GM19467 (cell line): ENCODE results near the gene USP10.

ENCODE experiments used
- ATAC-seq: cut with Tn5 transposase; IDR thresholded peaks from one replicate; pipeline ENCODE4 v1.9.1; 2021; ENCODE audit warnings: mild to moderate bottlenecking, moderate library complexity; ENCODE audit not compliant: unreplicated experiment

USP10 gene

DNA sequence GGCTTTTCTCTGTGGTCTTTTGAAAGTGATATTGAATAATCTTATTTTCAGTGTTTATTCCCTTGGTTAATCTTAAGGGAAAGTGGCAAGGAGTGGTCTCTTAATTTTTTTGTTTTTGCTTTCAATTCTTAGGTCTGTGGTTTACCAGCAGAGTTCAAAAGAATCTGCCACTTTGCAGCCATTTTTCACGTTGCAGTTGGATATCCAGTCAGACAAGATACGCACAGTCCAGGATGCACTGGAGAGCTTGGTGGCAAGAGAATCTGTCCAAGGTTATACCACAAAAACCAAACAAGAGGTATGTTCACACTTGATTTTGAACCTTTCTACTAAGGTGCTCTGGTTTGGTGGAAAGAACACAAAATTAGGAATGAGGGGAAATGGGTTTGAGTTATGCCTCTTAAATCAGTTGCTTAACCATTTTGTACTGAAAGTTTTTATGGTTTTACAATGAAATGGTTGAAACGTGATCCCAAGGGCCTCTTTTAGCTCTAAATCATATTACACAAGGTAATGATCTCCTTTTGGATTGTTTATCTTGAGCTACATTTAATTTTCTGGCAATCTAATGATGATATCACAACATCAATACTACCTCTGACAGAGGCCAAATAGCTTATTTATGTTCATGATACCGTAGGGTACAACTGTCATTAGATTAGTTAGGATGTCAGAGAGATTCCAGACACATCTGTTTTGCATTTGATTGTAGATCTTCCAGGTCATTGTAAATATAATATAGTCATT, 68.4 kb downstream of the USP10 start:
- ATAC-seq: no peak

DNA sequence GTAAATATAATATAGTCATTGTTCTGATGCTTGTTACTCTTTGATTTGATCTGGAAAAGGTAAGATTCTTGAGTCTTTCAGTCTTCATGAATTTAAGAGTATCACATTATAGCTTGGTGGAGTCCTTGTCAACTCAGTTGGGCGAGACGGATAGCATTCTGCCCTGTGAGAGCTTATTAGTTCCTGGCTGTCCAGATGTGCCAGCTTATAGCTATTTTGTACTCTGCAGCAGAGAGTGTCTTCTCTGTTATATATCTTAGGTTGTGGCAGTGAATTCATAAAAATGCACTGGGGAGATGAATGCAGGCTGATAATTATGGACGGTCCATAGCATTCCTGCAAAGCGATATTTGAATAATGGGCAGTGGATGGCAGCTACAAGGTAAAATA, 69.0 kb downstream of the USP10 start:
- no peak for ATAC-seq

DNA sequence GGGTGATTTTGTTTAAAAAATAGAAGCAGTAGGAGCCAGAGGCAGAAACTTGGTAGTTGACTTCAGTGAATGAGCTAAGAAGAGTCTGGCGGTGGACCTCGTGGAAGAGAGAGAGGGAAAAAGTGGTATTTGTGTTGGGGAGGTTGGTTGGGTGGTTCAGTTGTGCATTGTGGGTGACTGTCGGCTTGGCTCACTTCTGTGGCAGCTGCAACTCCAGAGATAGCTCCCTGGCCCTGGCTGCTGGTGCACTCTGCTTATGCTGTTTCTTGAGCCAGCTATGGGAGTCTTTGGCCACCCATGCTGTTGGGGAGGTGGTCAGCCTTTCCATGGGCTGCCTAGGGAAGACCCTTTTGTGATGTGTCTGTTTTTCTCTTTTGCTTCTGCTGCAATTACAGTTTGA, 69.6 kb downstream of the USP10 start:
- no peak for ATAC-seq

DNA sequence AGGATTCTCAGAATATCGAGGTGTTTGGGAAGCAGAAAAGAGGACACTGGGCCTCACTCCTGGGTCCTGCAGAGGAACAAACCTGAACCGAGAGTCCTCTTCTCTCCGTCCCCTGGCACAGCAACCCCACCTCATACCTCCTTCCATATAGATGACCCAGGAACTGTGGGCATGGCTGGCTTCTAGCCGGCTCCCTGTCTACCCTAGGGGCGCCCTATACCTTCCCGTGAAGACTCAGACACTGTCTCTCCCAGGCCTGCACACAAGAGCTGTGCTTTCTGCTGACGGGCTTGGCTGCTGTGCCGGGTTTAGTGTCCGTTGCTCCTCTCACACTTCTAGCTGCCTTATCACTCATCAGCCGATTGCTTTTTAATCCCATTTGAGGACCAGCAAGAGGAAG, 73.5 kb downstream of the USP10 start:
- no peak for ATAC-seq

DNA sequence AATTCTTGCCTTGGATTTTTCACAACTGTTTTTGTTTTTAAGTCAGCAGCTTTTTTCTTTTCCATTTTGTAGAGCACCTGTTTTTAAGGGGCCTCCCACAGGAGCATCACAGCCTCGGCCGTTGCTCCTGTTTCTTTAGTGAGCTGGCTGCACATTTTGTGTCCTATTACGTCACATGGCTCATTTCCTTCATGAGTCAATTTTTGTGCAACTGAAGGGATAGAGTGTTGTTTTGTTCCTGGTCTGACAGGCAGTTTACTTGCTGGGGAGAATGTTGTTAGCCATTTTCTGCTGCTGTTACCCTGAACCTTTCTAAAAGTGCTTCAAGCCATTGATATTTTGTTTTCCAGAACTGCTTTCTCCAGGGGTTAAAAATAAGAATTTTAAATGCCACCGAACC, 75.0 kb downstream of the USP10 start:
- ATAC-seq: no peak

DNA sequence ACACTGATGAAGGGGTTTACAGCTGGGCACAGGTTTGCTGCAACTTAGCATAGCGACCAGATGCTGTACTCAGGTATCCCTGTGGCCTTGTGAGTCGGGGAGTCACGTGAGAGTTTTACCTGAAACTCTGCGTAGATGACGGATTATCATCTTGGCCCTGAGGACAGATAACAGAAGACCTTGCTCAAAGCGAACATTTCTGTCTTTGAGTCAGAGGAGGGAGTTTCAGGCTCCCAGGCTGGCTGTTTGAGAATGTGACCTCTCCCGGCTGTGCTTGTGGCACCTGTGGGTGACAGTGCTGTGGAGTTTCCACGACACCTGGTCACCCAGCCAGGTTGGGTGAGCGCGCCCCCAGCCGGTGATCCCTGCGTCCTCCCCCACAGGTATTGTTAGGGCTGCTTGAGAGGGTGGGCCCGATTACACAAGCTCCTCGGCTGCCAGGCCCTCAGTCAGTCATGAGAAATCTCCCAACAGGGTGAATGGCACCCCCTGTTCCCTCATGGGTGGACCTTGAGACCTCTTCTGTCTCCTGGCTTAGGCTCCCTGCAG, 75.5 kb downstream of the USP10 start:
- no peak for ATAC-seq

DNA sequence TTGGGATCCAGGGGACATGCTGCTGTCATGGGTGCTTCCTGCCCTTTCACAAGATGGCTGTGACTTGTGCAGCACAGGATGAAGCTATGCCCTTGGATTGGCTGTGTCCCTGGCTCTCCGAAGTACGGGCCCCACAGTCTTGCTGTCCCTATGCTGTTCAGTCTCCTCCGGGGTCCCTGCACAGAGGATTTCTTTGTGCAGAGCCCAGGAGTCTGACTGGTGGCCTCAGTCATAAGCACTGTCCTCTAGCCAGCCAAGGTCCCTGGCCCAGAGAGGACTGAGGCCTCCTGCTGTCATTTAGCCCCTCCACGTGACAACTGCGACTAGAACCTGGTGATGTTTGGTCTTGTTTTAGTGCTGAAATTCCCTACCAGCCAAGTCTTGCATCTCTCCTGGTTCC, 77.6 kb downstream of the USP10 start:
- no peak for ATAC-seq

DNA sequence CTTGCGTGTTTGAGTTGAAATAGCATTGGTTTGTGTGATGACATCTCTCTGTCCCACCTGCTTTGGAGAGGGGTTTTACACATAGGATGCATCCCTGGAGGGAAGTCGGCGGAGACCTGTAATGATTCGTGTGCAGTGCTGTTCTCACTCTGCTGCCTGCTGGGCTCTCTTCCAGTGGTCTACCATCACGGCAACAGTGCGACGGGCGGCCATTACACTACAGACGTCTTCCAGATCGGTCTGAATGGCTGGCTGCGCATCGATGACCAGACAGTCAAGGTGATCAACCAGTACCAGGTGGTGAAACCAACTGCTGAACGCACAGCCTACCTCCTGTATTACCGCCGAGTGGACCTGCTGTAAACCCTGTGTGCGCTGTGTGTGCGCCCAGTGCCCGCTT, 78.9 kb downstream of the USP10 start:
- ATAC-seq: no peak

DNA sequence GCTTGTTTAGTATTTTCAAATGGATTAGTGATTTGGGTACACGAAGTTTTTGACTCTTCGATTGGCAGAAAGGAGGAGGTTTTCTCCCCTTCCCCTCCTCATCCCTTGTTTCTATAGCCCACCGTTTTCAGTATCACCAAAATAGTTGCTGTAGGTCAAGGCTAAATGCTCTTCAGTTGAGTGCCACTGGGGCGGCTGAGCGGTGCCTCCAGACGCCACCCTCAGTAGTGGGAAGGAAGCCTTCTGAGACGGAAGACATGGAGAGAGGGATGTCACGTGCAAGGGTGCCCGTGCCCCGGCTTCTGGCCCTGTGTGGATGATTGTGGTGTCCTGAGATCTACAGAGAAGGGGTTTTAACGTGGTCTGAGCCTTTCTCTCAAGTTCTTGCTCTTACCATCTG, 80.3 kb downstream of the USP10 start:
- no peak for ATAC-seq

DNA sequence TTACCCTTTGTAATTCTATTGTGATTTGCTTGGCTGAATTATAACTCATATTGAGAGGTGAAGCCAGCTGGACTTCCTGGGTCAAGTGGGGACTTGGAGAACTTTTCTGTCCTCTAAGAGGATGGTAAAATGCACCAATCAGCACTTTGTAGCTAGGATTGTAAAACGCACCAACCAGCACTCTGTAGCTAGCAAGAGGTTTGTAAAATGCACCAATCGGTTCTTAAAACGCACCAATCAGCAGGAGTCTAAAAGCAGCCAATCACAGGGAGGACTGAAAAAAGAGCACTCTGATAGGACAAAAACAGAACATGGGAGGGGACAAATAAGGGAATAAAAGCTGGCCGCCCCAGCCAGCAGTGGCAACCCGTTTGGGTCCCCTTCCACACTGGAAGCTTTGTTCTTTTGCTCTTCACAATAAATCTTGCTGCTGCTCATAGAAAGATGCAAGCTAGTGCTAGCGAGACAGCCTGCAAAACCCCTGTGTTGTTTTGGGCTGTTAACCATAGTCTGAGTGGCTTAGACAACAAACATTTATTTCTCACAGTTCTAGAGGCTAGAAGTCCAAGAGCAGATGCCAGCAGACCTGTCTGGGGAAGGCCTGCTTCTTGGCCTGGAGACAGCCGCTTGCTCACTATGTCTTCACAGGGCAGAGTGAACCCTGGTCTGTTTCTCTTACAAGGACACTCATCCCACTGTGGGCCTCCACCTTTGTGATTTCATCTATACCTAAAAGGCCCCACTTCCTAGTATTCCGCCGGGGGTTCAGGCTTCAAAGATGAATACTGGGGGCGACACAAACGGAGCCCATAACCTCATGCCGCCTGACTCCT, 81.0 kb downstream of the USP10 start:
- no peak for ATAC-seq

DNA sequence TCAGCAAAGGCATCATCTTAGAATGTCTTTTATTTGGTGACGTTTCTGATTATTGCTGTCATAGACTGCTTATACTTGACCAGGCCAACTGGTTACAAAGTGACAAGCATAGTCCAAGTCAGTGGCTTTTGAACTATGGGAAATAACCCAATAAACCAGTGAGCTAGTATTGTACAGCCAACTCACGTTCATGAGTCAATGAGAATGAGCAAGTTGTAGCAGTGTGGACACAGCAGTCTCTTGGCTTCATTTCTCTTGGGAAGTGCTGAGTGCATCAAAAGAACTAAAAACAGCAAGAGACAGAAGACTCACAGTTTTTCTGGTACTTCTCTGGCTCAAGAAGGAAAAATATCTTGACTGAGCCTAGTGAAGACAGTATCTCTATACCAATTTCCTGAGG, 83.0 kb downstream of the USP10 start:
- ATAC-seq: no peak

DNA sequence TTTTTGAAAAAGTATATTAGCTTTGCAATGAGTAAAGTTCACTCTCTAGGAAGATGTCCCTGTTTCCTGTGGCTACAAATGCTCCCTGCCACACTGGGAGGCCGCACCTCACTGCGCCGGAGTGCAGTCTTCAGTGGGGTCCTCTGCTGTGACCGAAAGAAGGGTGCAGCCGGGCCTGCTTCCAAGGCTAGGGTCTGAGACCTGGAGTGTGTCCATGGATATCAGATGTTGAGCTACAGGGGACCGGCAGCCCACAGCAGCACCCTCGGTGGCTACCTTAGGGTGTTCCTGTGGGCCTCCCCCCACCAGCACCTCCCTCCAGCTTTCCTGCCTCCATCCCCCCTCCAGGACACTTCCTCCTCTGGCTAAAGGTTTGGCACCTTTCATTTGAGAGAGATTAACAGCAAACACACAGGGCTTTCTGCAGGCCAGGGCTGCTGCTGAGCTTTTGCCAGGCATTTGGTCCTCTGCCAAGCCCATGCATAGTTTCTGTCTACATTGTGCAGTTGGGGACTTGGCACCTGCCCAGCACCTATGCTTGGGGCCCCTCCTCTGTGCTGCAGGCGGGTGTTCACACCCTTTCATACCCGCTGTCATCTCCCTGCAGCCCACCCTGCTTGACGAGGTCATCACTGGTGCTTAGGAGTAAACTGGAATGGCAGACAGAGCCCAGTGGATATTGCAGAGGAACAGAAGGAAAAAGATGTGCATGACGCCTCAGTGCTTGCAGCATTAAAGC, 86.2 kb downstream of the USP10 start:
- no peak for ATAC-seq

DNA sequence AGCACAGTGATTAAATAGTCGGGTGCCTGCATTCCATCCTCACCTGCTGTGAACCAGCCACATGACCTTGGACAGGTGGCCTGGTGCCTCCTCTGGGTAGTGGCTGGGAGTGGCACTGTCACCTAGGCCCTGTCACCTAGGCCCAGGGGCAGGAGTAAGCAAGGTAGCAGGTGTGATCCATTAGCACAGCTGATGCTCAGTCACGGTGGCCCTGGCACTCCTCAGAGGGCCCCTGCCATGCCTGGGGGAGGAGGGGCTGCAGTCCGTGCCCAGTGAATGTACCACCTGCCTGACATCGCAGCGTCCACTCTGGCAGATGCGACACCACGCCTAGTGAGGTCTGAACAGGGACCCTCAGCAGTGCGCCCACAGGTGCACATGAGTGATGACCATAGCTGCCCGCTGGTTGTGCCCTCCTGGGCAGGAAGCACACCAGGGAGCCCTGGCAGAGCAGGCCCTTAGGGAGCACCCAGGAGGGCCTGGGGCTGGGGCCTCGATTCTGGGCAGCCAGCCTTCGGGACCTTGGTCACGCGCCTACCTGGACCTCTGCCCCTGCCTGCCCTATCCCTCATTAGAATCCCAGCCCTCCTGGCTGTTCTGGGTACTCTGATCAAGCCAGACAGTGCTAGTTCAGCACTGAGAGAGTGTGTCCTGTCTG, 86.9 kb downstream of the USP10 start:
- ATAC-seq: no peak

DNA sequence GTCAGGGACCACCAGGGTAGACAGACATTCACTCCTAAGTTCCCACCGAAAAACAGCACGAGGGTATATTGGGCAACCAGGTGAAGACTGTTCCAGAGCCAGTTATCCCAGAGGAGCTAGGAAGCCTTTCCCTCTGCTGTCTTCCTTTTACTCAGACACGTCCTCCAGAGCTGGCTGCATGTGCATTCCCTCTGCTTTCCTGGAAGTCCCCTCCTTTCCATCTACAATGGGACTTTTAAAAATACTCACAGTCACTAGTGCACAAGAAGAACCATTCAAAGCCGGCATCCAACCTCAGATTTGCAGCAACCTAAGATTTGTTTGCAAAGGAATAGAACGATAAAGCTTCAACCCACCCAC, 87.4 kb downstream of the USP10 start:
- ATAC-seq: no peak

DNA sequence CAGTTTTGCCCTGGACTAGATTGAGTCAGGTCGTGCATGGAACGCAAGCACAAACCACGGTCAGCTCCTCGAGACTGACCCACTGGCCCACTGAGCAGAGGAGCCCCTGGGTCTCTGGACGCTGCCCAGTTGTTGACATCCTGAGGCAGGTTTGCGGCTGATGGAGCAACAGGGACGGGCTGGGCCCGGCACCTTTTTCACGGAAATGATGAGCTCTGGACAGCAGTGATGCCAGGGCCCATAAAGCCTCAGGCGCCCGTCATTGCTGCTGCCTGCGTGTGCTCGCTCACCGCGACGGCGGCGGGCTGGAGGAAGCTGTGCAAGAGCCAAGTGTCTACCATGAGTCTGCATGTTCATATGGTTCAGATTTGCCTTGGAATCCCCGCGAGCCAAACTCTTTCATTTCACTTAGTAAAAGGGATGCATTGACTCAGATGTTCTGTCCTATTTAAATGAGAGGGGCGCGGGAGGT, 89.2 kb downstream of the USP10 start:
- no peak for ATAC-seq

DNA sequence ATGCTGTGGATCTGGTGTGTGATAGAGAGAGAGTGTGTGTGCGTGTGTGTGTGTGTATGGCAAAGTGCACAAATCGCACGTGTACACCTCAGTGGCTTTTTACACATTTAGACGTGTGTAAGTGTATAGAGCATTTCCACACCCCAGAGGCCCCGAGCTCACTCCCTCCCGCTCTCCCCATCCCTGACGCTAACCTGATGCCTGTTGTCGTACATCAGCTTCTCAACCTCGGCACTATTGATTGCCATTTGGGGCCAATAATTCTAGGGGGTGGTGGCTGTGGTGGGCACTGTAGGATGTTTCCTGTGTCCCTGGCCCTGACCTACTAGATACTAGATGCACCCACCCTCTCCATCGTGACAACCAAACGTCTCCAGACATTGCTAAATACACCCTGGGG, 89.6 kb downstream of the USP10 start:
- ATAC-seq: no peak

DNA sequence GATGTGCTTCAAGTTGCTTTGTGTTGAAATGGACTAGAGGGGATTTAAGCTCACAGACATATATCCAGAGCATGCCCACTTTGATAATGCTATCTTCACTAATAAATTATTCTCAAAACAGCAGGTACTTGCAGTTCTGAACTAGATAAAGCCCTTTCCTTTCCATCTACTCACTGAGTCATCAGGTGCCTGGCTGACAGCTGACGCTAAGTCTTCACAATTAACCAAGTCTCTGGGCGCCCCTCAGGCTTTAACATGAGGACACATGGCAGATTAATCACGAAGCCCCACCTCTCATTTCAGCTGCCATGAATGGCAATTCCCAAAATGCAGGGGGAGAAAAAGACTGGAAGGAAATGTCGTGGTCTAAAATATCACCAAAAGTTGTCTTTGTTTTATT, 90.5 kb downstream of the USP10 start:
- no peak for ATAC-seq

DNA sequence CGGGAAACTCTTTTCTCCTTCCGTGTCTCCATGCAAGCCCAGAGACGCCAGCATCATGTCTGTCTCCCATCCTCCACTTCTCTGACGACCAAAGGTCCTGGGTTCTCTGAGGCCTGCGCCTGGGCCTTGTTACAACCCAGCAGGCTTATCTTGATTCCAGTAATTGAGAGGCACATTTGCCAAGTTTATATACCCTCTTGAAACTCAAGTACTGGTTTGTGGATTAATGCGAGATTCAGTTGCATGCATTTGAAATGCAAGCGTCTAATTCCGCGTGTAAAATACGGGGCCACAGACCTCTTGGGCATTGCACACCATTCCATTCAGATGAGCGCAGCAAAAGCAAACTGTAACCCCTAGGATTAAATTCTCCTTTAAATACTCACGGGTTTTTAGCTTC, 91.3 kb downstream of the USP10 start:
- no peak for ATAC-seq

DNA sequence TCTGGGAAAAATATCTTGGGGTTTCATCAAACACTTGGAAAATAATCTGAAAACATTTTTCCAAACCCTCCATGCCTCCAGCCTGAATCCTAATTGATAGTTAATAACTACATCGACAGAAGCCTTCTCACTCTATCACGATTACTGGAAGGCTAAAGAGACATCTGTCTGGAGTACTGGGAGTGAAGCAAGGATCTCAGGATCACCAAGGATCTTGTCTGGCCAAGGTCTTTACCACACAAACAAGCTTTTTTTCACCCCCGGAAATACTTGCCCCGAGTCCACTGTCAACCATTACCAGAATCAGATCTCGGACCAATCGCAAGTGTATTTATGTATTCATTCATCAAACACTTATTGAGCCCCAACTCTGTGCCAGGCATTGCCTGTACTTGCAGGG, 91.7 kb downstream of the USP10 start:
- no peak for ATAC-seq

DNA sequence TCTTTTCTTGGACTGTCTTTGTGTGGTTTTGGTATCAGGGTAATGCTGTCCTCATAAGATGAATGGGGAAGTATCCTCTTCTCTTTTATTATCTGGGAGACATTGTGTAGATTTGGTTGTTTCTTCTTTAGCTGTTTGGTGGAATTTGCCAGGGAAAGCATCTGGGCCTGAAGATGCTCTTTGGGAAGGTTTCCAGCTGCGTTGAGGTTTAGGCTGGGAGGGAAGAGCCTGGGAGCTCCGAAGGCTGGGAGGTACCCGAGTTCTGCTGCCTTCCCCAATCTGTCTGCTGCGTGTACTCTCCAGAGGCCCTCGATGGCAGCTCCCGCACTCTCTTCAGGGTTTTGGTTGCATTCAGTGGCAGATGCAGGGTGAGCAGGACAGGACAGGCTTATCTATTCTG, 94.4 kb downstream of the USP10 start:
- no peak for ATAC-seq

DNA sequence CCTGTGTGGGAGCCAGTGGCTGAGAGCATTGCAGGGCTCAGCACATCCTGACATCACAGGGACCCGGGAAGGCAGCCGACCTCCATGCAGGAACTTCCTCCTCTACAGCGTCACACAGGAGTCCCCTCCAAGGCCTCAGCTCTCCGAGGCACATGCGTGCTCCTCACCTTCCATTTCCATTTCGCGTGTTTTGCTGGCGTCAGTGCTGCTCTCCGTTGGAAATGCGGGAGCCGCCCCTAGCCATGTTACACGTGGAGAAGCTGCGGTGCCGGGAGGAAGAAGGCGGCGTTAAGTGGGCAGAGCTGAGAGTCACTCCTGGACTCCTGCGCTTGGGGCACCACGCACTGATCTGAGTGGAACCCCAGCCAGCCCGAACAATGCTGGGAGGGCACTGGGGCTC, 94.8 kb downstream of the USP10 start:
- ATAC-seq: no peak
